ENCODE data around the gene APBB1. TPM values are rescaled to one million over a fixed set of nuclear protein-coding genes. Genes with fewer than 3 reads are reported as not detected.

The APBB1 gene
- total RNA-seq, 4 donors from 2014 or later, result 9.8 to 31.4 (median 15.0) TPM

DNA sequence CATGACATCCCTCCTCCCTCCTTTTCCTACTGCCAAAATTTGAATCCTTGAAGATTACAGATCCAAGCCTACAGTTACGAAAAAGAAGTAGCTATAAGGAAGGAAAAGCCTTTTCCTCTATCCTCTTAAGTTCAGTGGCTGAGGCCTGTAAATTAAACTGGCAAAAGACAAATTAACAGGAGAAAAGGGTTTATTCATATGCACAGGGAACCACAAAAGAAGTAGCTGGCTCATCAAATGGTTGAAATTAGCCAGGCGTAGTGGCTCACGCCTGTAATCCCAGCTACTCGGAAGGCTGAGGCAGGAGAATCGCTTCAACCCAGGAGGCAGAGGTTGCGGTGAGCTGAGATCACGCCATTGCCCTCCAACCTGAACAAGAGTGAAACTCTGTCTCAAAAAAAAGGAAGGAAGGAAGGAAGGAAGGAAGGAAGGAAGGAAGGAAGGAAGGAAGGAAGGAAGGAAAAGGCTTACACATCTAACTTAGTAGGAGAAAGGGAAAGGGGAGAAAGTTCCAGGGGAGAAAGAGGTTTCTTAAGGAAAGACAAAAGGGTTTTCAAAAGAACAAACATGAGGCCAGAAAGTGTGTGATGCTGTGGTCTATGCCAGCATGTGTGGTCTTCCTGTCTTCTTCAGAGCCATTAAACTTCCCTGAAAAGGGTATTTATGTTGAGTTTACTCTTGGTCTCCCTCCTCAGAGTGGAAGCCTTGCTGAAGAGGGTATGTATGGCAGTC, 33.7 kb downstream of the APBB1 start:
- no peak overlapping the region for H3K27ac ChIP-seq
- no peaks in the 10 kb centered on the region for H3K27me3 ChIP-seq
- H3K4me1 ChIP-seq, result peaks cover 0 to 3% (median 0%) of the 10 kb centered on the region in 4 donors
- no peaks in the 10 kb centered on the region for H3K9me3 ChIP-seq
- no peak overlapping the region for H3K4me3 ChIP-seq
- DNase-seq, result no peak
- TF ChIP-seq, protein P1, sequence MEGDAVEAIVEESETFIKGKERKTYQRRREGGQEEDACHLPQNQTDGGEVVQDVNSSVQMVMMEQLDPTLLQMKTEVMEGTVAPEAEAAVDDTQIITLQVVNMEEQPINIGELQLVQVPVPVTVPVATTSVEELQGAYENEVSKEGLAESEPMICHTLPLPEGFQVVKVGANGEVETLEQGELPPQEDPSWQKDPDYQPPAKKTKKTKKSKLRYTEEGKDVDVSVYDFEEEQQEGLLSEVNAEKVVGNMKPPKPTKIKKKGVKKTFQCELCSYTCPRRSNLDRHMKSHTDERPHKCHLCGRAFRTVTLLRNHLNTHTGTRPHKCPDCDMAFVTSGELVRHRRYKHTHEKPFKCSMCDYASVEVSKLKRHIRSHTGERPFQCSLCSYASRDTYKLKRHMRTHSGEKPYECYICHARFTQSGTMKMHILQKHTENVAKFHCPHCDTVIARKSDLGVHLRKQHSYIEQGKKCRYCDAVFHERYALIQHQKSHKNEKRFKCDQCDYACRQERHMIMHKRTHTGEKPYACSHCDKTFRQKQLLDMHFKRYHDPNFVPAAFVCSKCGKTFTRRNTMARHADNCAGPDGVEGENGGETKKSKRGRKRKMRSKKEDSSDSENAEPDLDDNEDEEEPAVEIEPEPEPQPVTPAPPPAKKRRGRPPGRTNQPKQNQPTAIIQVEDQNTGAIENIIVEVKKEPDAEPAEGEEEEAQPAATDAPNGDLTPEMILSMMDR (IDR thresholded peaks at IDR 0.05), result no peak
- TF ChIP-seq POLR2A (IDR thresholded peaks at IDR 0.05), result no peak
- no peaks in the 10 kb centered on the region for H3K36me3 ChIP-seq

DNA sequence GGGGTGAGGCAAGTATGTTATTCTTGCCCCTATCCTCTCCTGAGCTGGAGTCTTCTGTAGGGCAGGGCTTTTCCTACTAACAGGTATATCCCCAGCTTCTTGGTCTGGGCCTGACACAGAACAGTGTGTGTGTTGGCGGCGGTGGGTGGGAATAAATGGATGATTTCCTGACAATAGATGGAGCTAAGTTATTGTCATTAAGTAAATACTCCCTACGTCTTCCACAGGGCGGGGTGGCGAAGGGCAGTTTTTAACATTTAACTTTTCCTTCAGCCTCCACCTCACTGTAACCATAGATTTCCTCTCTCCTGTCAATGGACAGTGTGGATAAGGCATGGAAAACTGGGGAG, 40.3 kb downstream of the APBB1 start:
- H3K9me3 ChIP-seq, result no peaks in the 10 kb centered on the region
- no peaks in the 10 kb centered on the region for H3K36me3 ChIP-seq
- H3K27me3 ChIP-seq, result no peaks in the 10 kb centered on the region
- no peak for TF ChIP-seq POLR2A (IDR thresholded peaks at IDR 0.05)
- TF ChIP-seq, protein P1 (IDR thresholded peaks at IDR 0.05), result no peak
- peak overlapping the region in 1 of 4 donors; percentile 11 for H3K27ac ChIP-seq
- no peak overlapping the region for H3K4me3 ChIP-seq
- no peaks in the 10 kb centered on the region for H3K4me1 ChIP-seq
- no peak for DNase-seq

DNA sequence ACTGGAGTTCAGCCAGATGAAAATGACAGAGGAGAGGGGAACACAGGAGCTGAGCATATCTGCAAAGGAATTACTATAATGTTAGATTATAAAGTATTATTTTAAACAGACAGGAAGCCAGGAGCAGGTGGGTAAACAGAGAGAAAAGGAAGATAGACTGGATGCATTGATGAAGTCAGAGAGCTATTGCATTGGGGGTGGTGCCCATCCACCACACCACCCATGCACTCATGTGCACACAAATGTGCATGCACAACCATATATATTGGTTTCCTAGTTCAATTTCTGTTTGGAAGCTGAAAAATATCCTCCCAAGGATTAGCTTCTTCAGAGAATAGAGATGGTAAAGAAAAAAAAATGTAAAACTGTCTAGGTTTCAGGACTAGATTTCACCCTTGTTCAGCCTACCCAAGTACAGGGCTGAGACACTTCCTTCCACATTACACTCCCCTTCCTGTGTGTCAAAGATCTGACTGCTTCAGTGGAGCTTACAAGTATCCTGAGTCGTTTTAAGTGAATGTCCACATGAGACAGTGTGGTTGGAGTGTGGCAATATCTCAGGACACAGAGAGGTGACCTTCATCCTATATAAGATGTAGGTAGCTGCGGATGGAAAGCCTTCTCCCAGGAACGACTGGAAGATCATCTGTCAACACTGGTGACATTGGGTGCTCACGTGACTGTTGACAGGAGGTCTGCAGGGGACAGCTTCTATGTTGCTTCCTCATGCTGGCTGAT, 40.8 kb downstream of the APBB1 start:
- TF ChIP-seq POLR2A (IDR thresholded peaks at IDR 0.05), result no peak
- TF ChIP-seq, protein P1 (IDR thresholded peaks at IDR 0.05), result no peak
- no peaks in the 10 kb centered on the region for H3K27me3 ChIP-seq
- H3K9me3 ChIP-seq, result no peaks in the 10 kb centered on the region
- peak overlapping the region in 1 of 4 donors; percentile 11 for H3K27ac ChIP-seq
- no peaks in the 10 kb centered on the region for H3K36me3 ChIP-seq
- no peaks in the 10 kb centered on the region for H3K4me1 ChIP-seq
- H3K4me3 ChIP-seq, result no peak overlapping the region
- no peak for DNase-seq

DNA sequence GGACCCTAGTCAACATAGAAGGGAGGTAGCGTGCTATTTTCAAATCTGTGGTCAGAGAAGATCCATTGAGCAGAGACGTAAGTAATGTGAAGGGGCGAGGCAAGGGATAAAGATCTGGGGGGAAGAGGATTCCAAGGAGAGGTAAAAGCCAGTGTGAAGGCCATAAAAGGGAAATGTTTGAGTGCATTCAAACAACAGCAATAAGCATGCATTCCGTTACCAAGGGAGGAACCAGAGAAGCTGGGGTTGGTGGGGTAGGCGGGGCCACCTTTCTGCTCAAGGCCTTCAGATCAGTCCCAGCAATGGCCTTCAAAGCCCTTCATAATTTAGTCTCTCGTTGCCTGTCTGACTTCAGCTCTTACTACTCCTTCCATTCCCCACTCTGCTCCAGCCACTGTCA, 47.1 kb downstream of the APBB1 start:
- no peak for DNase-seq
- no peak overlapping the region for H3K27ac ChIP-seq
- TF ChIP-seq, protein P1 (IDR thresholded peaks at IDR 0.05), result no peak
- no peak for TF ChIP-seq POLR2A (IDR thresholded peaks at IDR 0.05)
- H3K36me3 ChIP-seq, result no peaks in the 10 kb centered on the region
- no peaks in the 10 kb centered on the region for H3K9me3 ChIP-seq
- H3K4me3 ChIP-seq, result no peak overlapping the region
- H3K27me3 ChIP-seq, result no peaks in the 10 kb centered on the region
- H3K4me1 ChIP-seq, result no peaks in the 10 kb centered on the region

DNA sequence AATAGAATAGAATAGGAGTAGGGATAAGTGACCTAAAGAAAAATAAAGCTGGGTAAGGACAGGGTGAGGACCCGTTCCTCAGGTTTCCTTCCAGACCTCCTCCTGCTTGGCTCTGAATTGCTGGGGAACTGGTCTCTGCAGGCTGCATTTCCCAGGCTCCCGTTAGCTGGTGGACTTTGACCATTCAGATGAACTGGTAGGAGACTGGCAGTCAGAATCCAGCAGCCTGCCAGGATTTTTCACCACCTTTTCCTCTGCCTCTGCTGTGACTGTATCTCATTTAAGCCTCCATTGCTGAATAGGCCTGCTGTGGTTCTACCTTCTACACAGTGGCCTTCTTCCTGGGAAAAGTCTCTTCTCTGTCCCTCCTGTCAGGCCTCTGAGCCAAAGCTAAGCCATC, 53.2 kb downstream of the APBB1 start:
- no peaks in the 10 kb centered on the region for H3K9me3 ChIP-seq
- no peak for DNase-seq
- no peaks in the 10 kb centered on the region for H3K36me3 ChIP-seq
- no peak overlapping the region for H3K27ac ChIP-seq
- no peaks in the 10 kb centered on the region for H3K4me1 ChIP-seq
- H3K27me3 ChIP-seq, result no peaks in the 10 kb centered on the region
- no peak overlapping the region for H3K4me3 ChIP-seq
- no peak for TF ChIP-seq POLR2A (IDR thresholded peaks at IDR 0.05)
- TF ChIP-seq, protein P1 (IDR thresholded peaks at IDR 0.05), result no peak

All from Peyer's patch (tissue), 4 donors.